NT2/D1 (cell line): Measurements from ENCODE around the gene FRMD4A.

Experiments used
- YY1 ChIP-seq: IDR thresholded peaks from 2 replicates; pipeline ENCODE4 v1.6.1; 2011; ENCODE audit not compliant: insufficient read length, insufficient read depth
- ZNF274 ChIP-seq: IDR thresholded peaks from 2 replicates; pipeline ENCODE4 v1.6.1; 2011; ENCODE audit warnings: mild to moderate bottlenecking, low read depth, low read length

- TF ChIP-seq YY1 = no peak
- no peak for TF ChIP-seq ZNF274
These were observed 283.3 kb downstream of the FRMD4A start for GRCh38 chr10:14047431-14047830.
